Measurements from ENCODE around the gene GSS.

GRCh38 chr20:34986311-34987287 lies 31.0 kb upstream of the GSS start:
- no peak for TF ChIP-seq CTCF (IDR thresholded peaks at IDR 0.05)
- TF ChIP-seq POLR2A (IDR thresholded peaks at IDR 0.05), result no peak
- TF ChIP-seq POLR2AphosphoS5 (IDR thresholded peaks at IDR 0.05), result no peak

Measured in gastroesophageal sphincter (tissue), 3 donors.